KMS-11 (cell line): ENCODE results near the gene SULT1C4.

Experiments used
- H2AFZ ChIP-seq: fragments of 200-600 bp; sonication (generic); 2 replicates; pipeline ENCODE4 v1.6.1; 2016; ENCODE audit warnings: antibody characterized with exemption, mixed run types, low read depth
- H3K27ac ChIP-seq: fragments of 200-600 bp; sonication (generic); 2 replicates; pipeline ENCODE4 v1.6.1; 2016; ENCODE audit warnings: mild to moderate bottlenecking, mixed run types
- H3K27me3 ChIP-seq: fragments of 200-600 bp; sonication (generic); 2 replicates; pipeline ENCODE4 v1.6.1; 2017; ENCODE audit warnings: mild to moderate bottlenecking, low read depth, mixed run types, moderate library complexity; ENCODE audit not compliant: insufficient read depth
- H3K36me3 ChIP-seq: fragments of 200-600 bp; sonication (generic); 2 replicates; pipeline ENCODE4 v1.6.1; 2017; ENCODE audit warnings: mild to moderate bottlenecking, mixed run types; ENCODE audit not compliant: insufficient read depth
- H3K4me1 ChIP-seq: fragments of 200-600 bp; sonication (generic); 2 replicates; pipeline ENCODE4 v1.6.1; 2016; ENCODE audit warnings: mild to moderate bottlenecking, low read depth, mixed run types; ENCODE audit not compliant: poor library complexity, severe bottlenecking
- H3K4me2 ChIP-seq: fragments of 200-600 bp; sonication (generic); 2 replicates; pipeline ENCODE4 v1.7.0; 2016; ENCODE audit warnings: mild to moderate bottlenecking, mixed run types
- H3K4me3 ChIP-seq: fragments of 200-600 bp; sonication (generic); IDR thresholded peaks from 2 replicates; pipeline ENCODE4 v1.6.1; 2017; ENCODE audit warnings: low read depth, low read length, mixed read lengths; ENCODE audit not compliant: insufficient read depth
- H3K79me2 ChIP-seq: fragments of 200-600 bp; sonication (generic); 2 replicates; pipeline ENCODE4 v1.6.1; 2016; ENCODE audit warnings: low read depth, mixed run types; ENCODE audit not compliant: insufficient read depth
- H3K9ac ChIP-seq: fragments of 200-600 bp; sonication (generic); 2 replicates; pipeline ENCODE4 v1.6.1; 2016; ENCODE audit warnings: mild to moderate bottlenecking, mixed run types
- H4K20me1 ChIP-seq: fragments of 200-600 bp; sonication (generic); 2 replicates; pipeline ENCODE4 v1.6.1; 2016; ENCODE audit warnings: mild to moderate bottlenecking, mixed run types; ENCODE audit not compliant: insufficient read depth
- CTCF ChIP-seq: fragments of 200-600 bp; sonication (generic); conservative IDR thresholded peaks from 2 replicates; pipeline ENCODE4 v1.6.1; 2017; ENCODE audit warnings: low read depth, mild to moderate bottlenecking, antibody characterized with exemption, low read length, moderate library complexity, mixed read lengths

Gene SULT1C4

GRCh38 chr2:108363024-108363907 lies 14.5 kb upstream of the SULT1C4 start:
- TF ChIP-seq CTCF = no peak
- no peak overlapping the region for H3K9ac ChIP-seq
- H3K36me3 ChIP-seq = no peaks in the 10 kb centered on the region
- no peaks in the 10 kb centered on the region for H3K4me1 ChIP-seq
- no peak overlapping the region for H3K4me2 ChIP-seq
- H3K27ac ChIP-seq = no peak overlapping the region
- H3K4me3 ChIP-seq = no peak overlapping the region
- no peaks in the 10 kb centered on the region for H3K27me3 ChIP-seq
- no peak overlapping the region for H2AFZ ChIP-seq
- no peaks in the 10 kb centered on the region for H4K20me1 ChIP-seq
- no peaks in the 10 kb centered on the region for H3K79me2 ChIP-seq

- no peak for TF ChIP-seq CTCF
- no peaks in the 10 kb centered on the region for H3K27me3 ChIP-seq
- no peaks in the 10 kb centered on the region for H3K36me3 ChIP-seq
- no peak overlapping the region for H2AFZ ChIP-seq
- H3K9ac ChIP-seq = no peak overlapping the region
- H3K4me2 ChIP-seq = no peak overlapping the region
- no peak overlapping the region for H3K27ac ChIP-seq
- no peaks in the 10 kb centered on the region for H4K20me1 ChIP-seq
- no peaks in the 10 kb centered on the region for H3K79me2 ChIP-seq
- no peaks in the 10 kb centered on the region for H3K4me1 ChIP-seq
- H3K4me3 ChIP-seq = no peak overlapping the region
These were observed 13.9 kb upstream of the SULT1C4 start for GRCh38 chr2:108363908-108364225.

GRCh38 chr2:108364676-108365297 lies 13.0 kb upstream of the SULT1C4 start:
- Histone ChIP-seq H3K4me1 (no peaks in the 10 kb centered on the region), H3K27ac (no peak overlapping the region), H3K4me3 (no peak overlapping the region), H3K36me3 (no peaks in the 10 kb centered on the region), H3K79me2 (no peaks in the 10 kb centered on the region), H4K20me1 (no peaks in the 10 kb centered on the region), H3K9ac (no peak overlapping the region), H2AFZ (no peak overlapping the region), H3K4me2 (no peak overlapping the region), H3K27me3 (no peaks in the 10 kb centered on the region)
- TF ChIP-seq CTCF = no peak

- Histone ChIP-seq H4K20me1 (no peaks in the 10 kb centered on the region), H3K4me1 (no peaks in the 10 kb centered on the region), H3K9ac (no peak overlapping the region), H3K27ac (no peak overlapping the region), H3K36me3 (no peaks in the 10 kb centered on the region), H3K27me3 (no peaks in the 10 kb centered on the region), H3K4me2 (no peak overlapping the region), H3K4me3 (no peak overlapping the region), H2AFZ (no peak overlapping the region), H3K79me2 (no peaks in the 10 kb centered on the region)
- no peak for TF ChIP-seq CTCF
These were observed 12.1 kb upstream of the SULT1C4 start for GRCh38 chr2:108365656-108366055.
